ENCODE data around the gene CST5.

DNA sequence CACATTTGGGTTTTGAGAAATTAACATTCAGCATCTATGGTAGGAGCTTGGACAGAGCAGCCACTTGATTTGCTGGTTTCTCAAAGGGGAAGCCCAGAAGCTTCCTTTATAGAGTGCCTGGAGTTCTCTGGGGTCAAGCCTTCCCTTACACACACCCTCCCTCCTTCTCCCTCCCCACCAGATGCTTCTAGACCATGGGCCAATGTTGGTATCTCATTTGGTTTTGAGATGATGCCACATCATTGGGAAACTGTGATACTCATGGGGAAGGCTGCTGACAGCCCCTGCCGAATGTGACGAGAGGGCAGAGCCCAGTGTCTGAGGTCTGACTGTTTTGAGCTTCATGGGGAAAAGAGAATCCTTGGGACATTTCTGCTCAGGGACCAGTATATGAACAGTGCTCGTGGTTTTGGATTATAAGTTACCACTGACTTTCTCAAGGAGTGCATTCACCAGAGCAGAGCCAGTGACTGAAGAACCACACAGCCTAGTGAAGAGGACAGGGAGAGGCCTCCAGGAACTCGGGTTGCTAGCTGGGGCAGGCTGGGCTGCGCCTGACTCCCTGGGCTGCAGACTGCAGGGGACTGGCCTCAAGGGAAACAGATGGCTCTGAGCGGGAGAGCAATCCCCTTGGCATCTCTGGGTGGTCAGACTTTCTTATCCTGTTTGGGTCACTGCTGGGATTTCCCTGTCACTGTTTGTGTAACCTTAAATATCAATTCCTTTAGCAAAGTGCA is 46.4 kb upstream of the CST5 start:
- TF ChIP-seq POLR2AphosphoS5 (IDR thresholded peaks at IDR 0.05; ENCODE audit: low read depth) (no peak), STAT1 (IDR thresholded peaks at IDR 0.05; ENCODE audit: unreplicated experiment) (no peak), EZH2phosphoT487 (IDR thresholded peaks at IDR 0.05; ENCODE audit: unreplicated experiment) (no peak), JUNB (IDR thresholded peaks at IDR 0.05; ENCODE audit: unreplicated experiment) (no peak), EZH2 (IDR thresholded peaks at IDR 0.05; ENCODE audit: low read depth, unreplicated experiment) (no peak)
- TF ChIP-seq, protein P1, sequence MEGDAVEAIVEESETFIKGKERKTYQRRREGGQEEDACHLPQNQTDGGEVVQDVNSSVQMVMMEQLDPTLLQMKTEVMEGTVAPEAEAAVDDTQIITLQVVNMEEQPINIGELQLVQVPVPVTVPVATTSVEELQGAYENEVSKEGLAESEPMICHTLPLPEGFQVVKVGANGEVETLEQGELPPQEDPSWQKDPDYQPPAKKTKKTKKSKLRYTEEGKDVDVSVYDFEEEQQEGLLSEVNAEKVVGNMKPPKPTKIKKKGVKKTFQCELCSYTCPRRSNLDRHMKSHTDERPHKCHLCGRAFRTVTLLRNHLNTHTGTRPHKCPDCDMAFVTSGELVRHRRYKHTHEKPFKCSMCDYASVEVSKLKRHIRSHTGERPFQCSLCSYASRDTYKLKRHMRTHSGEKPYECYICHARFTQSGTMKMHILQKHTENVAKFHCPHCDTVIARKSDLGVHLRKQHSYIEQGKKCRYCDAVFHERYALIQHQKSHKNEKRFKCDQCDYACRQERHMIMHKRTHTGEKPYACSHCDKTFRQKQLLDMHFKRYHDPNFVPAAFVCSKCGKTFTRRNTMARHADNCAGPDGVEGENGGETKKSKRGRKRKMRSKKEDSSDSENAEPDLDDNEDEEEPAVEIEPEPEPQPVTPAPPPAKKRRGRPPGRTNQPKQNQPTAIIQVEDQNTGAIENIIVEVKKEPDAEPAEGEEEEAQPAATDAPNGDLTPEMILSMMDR (conservative IDR thresholded peaks at IDR 0.05; ENCODE audit: low read depth in 2 of 2) = no peak
